K562 (cell line): Measurements from ENCODE around the gene ATG10. TPM values are rescaled to one million over a fixed set of nuclear protein-coding genes. Genes with fewer than 3 reads are reported as not detected.
A peak's percentile ranks its signal among the peaks of the same experiment; 100 is the strongest.

Experiments
- MIER1 ChIP-seq: fragments of 450-650 bp; IDR thresholded peaks from 2 replicates; pipeline ENCODE4 v1.6.1; 2016; ENCODE audit warnings: antibody characterized with exemption, mild to moderate bottlenecking, low read depth
- SOX6 ChIP-seq: fragments of 450-650 bp; IDR thresholded peaks from 2 replicates; pipeline ENCODE4 v1.6.1; 2014; ENCODE audit warnings: mild to moderate bottlenecking
- ZBTB17 ChIP-seq: fragments of 450-650 bp; formaldehyde crosslinking; IDR thresholded peaks from 2 replicates; pipeline ENCODE4 v1.4.0; 2020; ENCODE audit warnings: mild to moderate bottlenecking
- polyA plus RNA-seq, 8 experiments: library from polyadenylated mRNA; depleted of rRNA in 4 of 8; stranded (reverse) in 5 of 8; unstranded in 3 of 8; fragments of >200 nt; fragmentation: Nextera tagmentation in 2 of 8; fragmentation: Illumina TruSeq in 1 of 8; extraction: Ambion mirVana in 2 of 8; extraction: Trizol in 1 of 8; gene quantifications; 2 replicates each; pipeline versions ENCODE4 v1.2.1 to v1.2.3, GENCODE V29; 2011 to 2014; ENCODE audit warnings: inconsistent platforms in 1 of 8, missing spikeins in 1 of 8
- total RNA-seq, 7 experiments: library from RNA; depleted of rRNA in 6 of 7; stranded (reverse); fragments of >200 nt in 6 of 7; fragmentation: Illumina TruSeq in 2 of 7; extraction: Trizol in 2 of 7; gene quantifications; 2 replicates each; pipeline versions ENCODE4 v1.2.1 to v1.2.3, GENCODE V29; 2011 to 2021; ENCODE audit warnings: low replicate concordance in 1 of 7
- TF ChIP-seq, protein P1 (sequence below), 2 experiments: fragments of 450-650 bp; formaldehyde crosslinking in 1 of 2; IDR thresholded peaks; 2 replicates each; pipeline versions ENCODE4 v1.4.0 to v1.6.1; 2014 to 2020; ENCODE audit warnings: mild to moderate bottlenecking in 2 of 2, borderline replicate concordance in 1 of 2, low read depth in 1 of 2
- TF ChIP-seq, protein P2 (sequence below): fragments of 450-650 bp; formaldehyde crosslinking; IDR thresholded peaks from 2 replicates; pipeline ENCODE4 v1.4.0; 2020; ENCODE audit warnings: mild to moderate bottlenecking
- TF ChIP-seq, protein P3 (sequence below), 3 experiments: fragments of 200-800 bp in 1 of 3; sonication (Bioruptor generic) in 1 of 3; sonication (generic) in 1 of 3; formaldehyde crosslinking in 1 of 3; IDR thresholded peaks; 2 replicates each; pipeline versions ENCODE4 v1.6.1 to v1.8.0; 2016 to 2022; ENCODE audit warnings: mild to moderate bottlenecking in 2 of 3, missing compliant biosample characterization in 2 of 3, missing genetic modification characterization in 2 of 3, missing genetic modification reagents in 1 of 3

The ATG10 gene
- total and polyA plus RNA-seq, 9 of the 15 experiments (the other 6 are each of a cell fraction or from before 2014, with no cell fraction given) = 7.0 to 18.8 (median 14.6) TPM

DNA sequence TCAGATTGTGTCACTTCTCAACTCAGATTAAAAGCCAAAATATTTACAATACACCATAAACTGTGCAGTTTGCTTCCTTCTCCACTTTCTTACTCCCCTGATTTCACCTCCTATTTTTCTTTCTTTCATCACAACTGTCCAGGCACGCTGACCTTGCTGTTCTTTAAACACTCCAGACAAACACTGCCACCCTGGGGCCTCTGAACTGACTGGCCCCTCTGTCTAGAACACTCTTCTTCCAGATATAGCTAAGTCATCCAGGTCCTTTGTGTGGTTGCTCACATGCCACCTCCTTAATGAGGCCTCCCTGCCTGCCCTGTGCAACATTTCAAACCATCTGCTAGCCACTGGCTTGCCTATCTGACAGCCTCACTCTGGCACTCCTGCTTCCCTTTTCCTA lies 46.6 kb downstream of the ATG10 start (continued):
- TF ChIP-seq, protein P1, sequence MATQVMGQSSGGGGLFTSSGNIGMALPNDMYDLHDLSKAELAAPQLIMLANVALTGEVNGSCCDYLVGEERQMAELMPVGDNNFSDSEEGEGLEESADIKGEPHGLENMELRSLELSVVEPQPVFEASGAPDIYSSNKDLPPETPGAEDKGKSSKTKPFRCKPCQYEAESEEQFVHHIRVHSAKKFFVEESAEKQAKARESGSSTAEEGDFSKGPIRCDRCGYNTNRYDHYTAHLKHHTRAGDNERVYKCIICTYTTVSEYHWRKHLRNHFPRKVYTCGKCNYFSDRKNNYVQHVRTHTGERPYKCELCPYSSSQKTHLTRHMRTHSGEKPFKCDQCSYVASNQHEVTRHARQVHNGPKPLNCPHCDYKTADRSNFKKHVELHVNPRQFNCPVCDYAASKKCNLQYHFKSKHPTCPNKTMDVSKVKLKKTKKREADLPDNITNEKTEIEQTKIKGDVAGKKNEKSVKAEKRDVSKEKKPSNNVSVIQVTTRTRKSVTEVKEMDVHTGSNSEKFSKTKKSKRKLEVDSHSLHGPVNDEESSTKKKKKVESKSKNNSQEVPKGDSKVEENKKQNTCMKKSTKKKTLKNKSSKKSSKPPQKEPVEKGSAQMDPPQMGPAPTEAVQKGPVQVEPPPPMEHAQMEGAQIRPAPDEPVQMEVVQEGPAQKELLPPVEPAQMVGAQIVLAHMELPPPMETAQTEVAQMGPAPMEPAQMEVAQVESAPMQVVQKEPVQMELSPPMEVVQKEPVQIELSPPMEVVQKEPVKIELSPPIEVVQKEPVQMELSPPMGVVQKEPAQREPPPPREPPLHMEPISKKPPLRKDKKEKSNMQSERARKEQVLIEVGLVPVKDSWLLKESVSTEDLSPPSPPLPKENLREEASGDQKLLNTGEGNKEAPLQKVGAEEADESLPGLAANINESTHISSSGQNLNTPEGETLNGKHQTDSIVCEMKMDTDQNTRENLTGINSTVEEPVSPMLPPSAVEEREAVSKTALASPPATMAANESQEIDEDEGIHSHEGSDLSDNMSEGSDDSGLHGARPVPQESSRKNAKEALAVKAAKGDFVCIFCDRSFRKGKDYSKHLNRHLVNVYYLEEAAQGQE (IDR thresholded peaks at IDR 0.05; ENCODE audit: borderline replicate concordance) = peak; percentile 30; the same call in 1 of the 2 replicates
- TF ChIP-seq, protein P1 (CRISPR knock-in tag; IDR thresholded peaks at IDR 0.05; ENCODE audit: low read depth) = no peak
- TF ChIP-seq, protein P2, sequence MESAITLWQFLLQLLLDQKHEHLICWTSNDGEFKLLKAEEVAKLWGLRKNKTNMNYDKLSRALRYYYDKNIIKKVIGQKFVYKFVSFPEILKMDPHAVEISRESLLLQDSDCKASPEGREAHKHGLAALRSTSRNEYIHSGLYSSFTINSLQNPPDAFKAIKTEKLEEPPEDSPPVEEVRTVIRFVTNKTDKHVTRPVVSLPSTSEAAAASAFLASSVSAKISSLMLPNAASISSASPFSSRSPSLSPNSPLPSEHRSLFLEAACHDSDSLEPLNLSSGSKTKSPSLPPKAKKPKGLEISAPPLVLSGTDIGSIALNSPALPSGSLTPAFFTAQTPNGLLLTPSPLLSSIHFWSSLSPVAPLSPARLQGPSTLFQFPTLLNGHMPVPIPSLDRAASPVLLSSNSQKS (CRISPR knock-in tag) = no peak
- TF ChIP-seq SOX6 (peak; percentile 52), ZBTB17 (CRISPR knock-in tag) (peak; percentile 66; the same call in 1 of the 2 replicates), MIER1 (no peak)
- TF ChIP-seq, protein P3, sequence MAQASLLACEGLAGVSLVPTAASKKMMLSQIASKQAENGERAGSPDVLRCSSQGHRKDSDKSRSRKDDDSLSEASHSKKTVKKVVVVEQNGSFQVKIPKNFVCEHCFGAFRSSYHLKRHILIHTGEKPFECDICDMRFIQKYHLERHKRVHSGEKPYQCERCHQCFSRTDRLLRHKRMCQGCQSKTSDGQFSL (CRISPR knock-in tag; IDR thresholded peaks at IDR 0.05) = no peak
- TF ChIP-seq, protein P3 (tag; IDR thresholded peaks at IDR 0.05) = no peak
